Measurements from ENCODE around the gene THSD4.
A peak's percentile ranks its signal among the peaks of the same experiment; 100 is the strongest.
"Not testable (repeated sequence)": the region's sequence is repeated elsewhere in the genome, so short reads cannot be mapped to it uniquely, and the experiment has no call there.

THSD4 gene

GRCh38 chr15:71125831-71126450 is 10.7 kb downstream of the THSD4 start:
- DNase-seq (ENCODE audit: extremely low read depth, low read depth), result no peak
- H3K4me3 ChIP-seq (replicated peaks; ENCODE audit: low read depth, low read length), result no peak overlapping the region
- TF ChIP-seq CTCF (IDR thresholded peaks at IDR 0.05; ENCODE audit: low read depth, low read length, missing control alignments), result peak; percentile 33

- no peak for DNase-seq (ENCODE audit: extremely low read depth, low read depth)
- no peak overlapping the region for H3K4me3 ChIP-seq (replicated peaks; ENCODE audit: low read depth, low read length)
- TF ChIP-seq CTCF (IDR thresholded peaks at IDR 0.05; ENCODE audit: low read depth, low read length, missing control alignments), result no peak
Observed at GRCh38 chr15:71127083-71127482, 11.8 kb downstream of the THSD4 start.

GRCh38 chr15:71128159-71128558 is 12.9 kb downstream of the THSD4 start:
- not testable (repeated sequence) for DNase-seq (ENCODE audit: extremely low read depth, low read depth); H3K4me3 ChIP-seq (replicated peaks; ENCODE audit: low read depth, low read length)

- TF ChIP-seq CTCF (IDR thresholded peaks at IDR 0.05; ENCODE audit: low read depth, low read length, missing control alignments), result no peak
- no peak for DNase-seq (ENCODE audit: extremely low read depth, low read depth)
- H3K4me3 ChIP-seq (replicated peaks; ENCODE audit: low read depth, low read length), result no peak overlapping the region
Observed at GRCh38 chr15:71128939-71129562, 13.8 kb downstream of the THSD4 start.

- no peak overlapping the region for H3K4me3 ChIP-seq (replicated peaks; ENCODE audit: low read depth, low read length)
- no peak for TF ChIP-seq CTCF (IDR thresholded peaks at IDR 0.05; ENCODE audit: low read depth, low read length, missing control alignments)
- DNase-seq (ENCODE audit: extremely low read depth, low read depth), result no peak
Observed at GRCh38 chr15:71129669-71130068, 14.4 kb downstream of the THSD4 start.

GRCh38 chr15:71131601-71132362 is 16.5 kb downstream of the THSD4 start:
- DNase-seq (ENCODE audit: extremely low read depth, low read depth), result no peak
- H3K4me3 ChIP-seq (replicated peaks; ENCODE audit: low read depth, low read length), result no peak overlapping the region
- no peak for TF ChIP-seq CTCF (IDR thresholded peaks at IDR 0.05; ENCODE audit: low read depth, low read length, missing control alignments)

GRCh38 chr15:71133747-71134472 is 18.6 kb downstream of the THSD4 start:
- TF ChIP-seq CTCF (IDR thresholded peaks at IDR 0.05; ENCODE audit: low read depth, low read length, missing control alignments), result no peak
- DNase-seq (ENCODE audit: extremely low read depth, low read depth), result no peak

More at GRCh38 chr15:71133747-71134472, 18.6 kb downstream of the THSD4 start:
- H3K4me3 ChIP-seq (replicated peaks; ENCODE audit: low read depth, low read length), result no peak overlapping the region
